SIG-M5 (cell line): Measurements from ENCODE around the gene CD36.
A peak's percentile ranks its signal among the peaks of the same experiment; 100 is the strongest.

Experiments
- DNase-seq: peaks from one replicate; lab custom pipeline; 2025; lab: John Stamatoyannopoulos, UW

Gene CD36

GRCh38 chr7:80629023-80629422 lies 9.4 kb upstream of the CD36 start:
- no peak for DNase-seq

- DNase-seq: no peak
Observed at GRCh38 chr7:80630608-80631405, 7.6 kb upstream of the CD36 start.

- no peak for DNase-seq
Observed at GRCh38 chr7:80631421-80631820, 7.0 kb upstream of the CD36 start.

- no peak for DNase-seq
Observed at GRCh38 chr7:80632139-80632538, 6.3 kb upstream of the CD36 start.

GRCh38 chr7:80632819-80633218 lies 5.6 kb upstream of the CD36 start:
- no peak for DNase-seq

GRCh38 chr7:80634505-80634904 lies 3.9 kb upstream of the CD36 start:
- peak; percentile 57 for DNase-seq

- DNase-seq: no peak
Observed at GRCh38 chr7:80635533-80635932, 2.9 kb upstream of the CD36 start.

GRCh38 chr7:80635998-80636397 lies 2.4 kb upstream of the CD36 start:
- DNase-seq: no peak

GRCh38 chr7:80636709-80637108 lies 1.7 kb upstream of the CD36 start:
- no peak for DNase-seq

GRCh38 chr7:80637454-80637853 lies 988 bp upstream of the CD36 start:
- DNase-seq: no peak

GRCh38 chr7:80639011-80639410 lies 569 bp downstream of the CD36 start:
- no peak for DNase-seq

GRCh38 chr7:80640846-80641245 lies 2.4 kb downstream of the CD36 start:
- DNase-seq: no peak

- DNase-seq: no peak
Observed at GRCh38 chr7:80641548-80641947, 3.1 kb downstream of the CD36 start.

GRCh38 chr7:80642871-80643270 lies 4.4 kb downstream of the CD36 start:
- DNase-seq: no peak

GRCh38 chr7:80643336-80643915 lies 5.0 kb downstream of the CD36 start:
- DNase-seq: no peak

GRCh38 chr7:80644054-80644453 lies 5.6 kb downstream of the CD36 start:
- DNase-seq: no peak

- no peak for DNase-seq
Observed at GRCh38 chr7:80646083-80646865, 7.8 kb downstream of the CD36 start.

GRCh38 chr7:80647436-80647835 lies 9.0 kb downstream of the CD36 start:
- DNase-seq: no peak

GRCh38 chr7:80648031-80648600 lies 9.7 kb downstream of the CD36 start:
- no peak for DNase-seq

- DNase-seq: no peak
Observed at GRCh38 chr7:80649011-80649410, 10.6 kb downstream of the CD36 start.

GRCh38 chr7:80650030-80650429 lies 11.6 kb downstream of the CD36 start:
- DNase-seq: no peak

- DNase-seq: no peak
Observed at GRCh38 chr7:80651471-80651870, 13.0 kb downstream of the CD36 start.

GRCh38 chr7:80653244-80653643 lies 14.8 kb downstream of the CD36 start:
- DNase-seq: no peak
